ENCODE data around the gene CD68. TPM values are rescaled to one million over a fixed set of nuclear protein-coding genes. Genes with fewer than 3 reads are reported as not detected.

Gene CD68
- total and polyA plus RNA-seq, 2 experiments from 2014 or later = 64.0 to 80.4 TPM

DNA sequence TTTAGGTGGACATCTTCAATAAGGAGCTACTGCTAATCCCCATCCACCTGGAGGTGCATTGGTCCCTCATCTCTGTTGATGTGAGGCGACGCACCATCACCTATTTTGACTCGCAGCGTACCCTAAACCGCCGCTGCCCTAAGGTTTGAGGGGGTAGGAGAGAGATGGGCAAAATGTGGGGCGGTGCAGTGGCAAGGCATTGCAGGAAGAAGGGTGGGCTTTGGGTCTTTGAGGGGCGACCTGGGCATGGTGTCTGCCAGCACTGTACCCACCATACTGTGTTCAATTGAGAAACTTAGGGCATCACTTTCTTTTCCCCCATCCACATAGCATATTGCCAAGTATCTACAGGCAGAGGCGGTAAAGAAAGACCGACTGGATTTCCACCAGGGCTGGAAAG lies 9.1 kb upstream of the CD68 start:
- H3K4me3 ChIP-seq = no peak overlapping the region
- DNase-seq (ENCODE audit: low spot score) = peak; percentile 1
- WGBS (ENCODE audit: low lambda C conversion rate, missing lambda C conversion rate) = over 99% methylated on average over 10 of the region's 10 CpGs
- no peaks in the 10 kb centered on the region for H3K9me3 ChIP-seq (ENCODE audit: low read depth)
- no peak overlapping the region for H3K27ac ChIP-seq
- peaks cover 20% of the 10 kb centered on the region for H4K20me1 ChIP-seq (ENCODE audit: insufficient read depth, poor library complexity, severe bottlenecking)
- no peak overlapping the region for H2AFZ ChIP-seq
- H3K36me3 ChIP-seq (replicated peaks; ENCODE audit: insufficient read depth, low read depth) = peaks cover 3% of the 10 kb centered on the region
- peaks cover 53% of the 10 kb centered on the region for H3K79me2 ChIP-seq
- TF ChIP-seq, protein P1, sequence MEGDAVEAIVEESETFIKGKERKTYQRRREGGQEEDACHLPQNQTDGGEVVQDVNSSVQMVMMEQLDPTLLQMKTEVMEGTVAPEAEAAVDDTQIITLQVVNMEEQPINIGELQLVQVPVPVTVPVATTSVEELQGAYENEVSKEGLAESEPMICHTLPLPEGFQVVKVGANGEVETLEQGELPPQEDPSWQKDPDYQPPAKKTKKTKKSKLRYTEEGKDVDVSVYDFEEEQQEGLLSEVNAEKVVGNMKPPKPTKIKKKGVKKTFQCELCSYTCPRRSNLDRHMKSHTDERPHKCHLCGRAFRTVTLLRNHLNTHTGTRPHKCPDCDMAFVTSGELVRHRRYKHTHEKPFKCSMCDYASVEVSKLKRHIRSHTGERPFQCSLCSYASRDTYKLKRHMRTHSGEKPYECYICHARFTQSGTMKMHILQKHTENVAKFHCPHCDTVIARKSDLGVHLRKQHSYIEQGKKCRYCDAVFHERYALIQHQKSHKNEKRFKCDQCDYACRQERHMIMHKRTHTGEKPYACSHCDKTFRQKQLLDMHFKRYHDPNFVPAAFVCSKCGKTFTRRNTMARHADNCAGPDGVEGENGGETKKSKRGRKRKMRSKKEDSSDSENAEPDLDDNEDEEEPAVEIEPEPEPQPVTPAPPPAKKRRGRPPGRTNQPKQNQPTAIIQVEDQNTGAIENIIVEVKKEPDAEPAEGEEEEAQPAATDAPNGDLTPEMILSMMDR (IDR thresholded peaks at IDR 0.05; ENCODE audit: poor library complexity) = no peak
- TF ChIP-seq EZH2 (IDR thresholded peaks at IDR 0.05; ENCODE audit: borderline replicate concordance) (no peak), EZH2phosphoT487 (IDR thresholded peaks at IDR 0.05; ENCODE audit: low read depth, severe bottlenecking, unreplicated experiment) (no peak)
- peaks cover 18% of the 10 kb centered on the region for H3K4me1 ChIP-seq (ENCODE audit: insufficient read depth)
- H3K27me3 ChIP-seq = no peaks in the 10 kb centered on the region
- H3K9me2 ChIP-seq (replicated peaks; ENCODE audit: insufficient read depth) = no peaks in the 10 kb centered on the region
- H3K4me2 ChIP-seq = no peak overlapping the region

DNA sequence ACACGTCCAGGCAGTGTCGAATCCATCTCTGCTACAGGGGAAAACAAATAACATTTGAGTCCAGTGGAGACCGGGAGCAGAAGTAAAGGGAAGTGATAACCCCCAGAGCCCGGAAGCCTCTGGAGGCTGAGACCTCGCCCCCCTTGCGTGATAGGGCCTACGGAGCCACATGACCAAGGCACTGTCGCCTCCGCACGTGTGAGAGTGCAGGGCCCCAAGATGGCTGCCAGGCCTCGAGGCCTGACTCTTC lies 7.2 kb upstream of the CD68 start:
- no peak for TF ChIP-seq EZH2phosphoT487 (IDR thresholded peaks at IDR 0.05; ENCODE audit: low read depth, severe bottlenecking, unreplicated experiment)
- TF ChIP-seq, protein P1 (IDR thresholded peaks at IDR 0.05; ENCODE audit: poor library complexity) = no peak
- TF ChIP-seq EZH2 (IDR thresholded peaks at IDR 0.05; ENCODE audit: borderline replicate concordance) = no peak
- Histone ChIP-seq H3K27me3 (no peaks in the 10 kb centered on the region), H2AFZ (peak overlapping the region; percentile 18), H3K9me3 (ENCODE audit: low read depth) (no peaks in the 10 kb centered on the region), H3K79me2 (peaks cover 55% of the 10 kb centered on the region), H3K4me1 (ENCODE audit: insufficient read depth) (peaks cover 26% of the 10 kb centered on the region), H3K4me3 (peak overlapping the region; percentile 14), H3K4me2 (peak overlapping the region; percentile 81), H3K27ac (peak overlapping the region; percentile 92), H4K20me1 (ENCODE audit: insufficient read depth, poor library complexity, severe bottlenecking) (peaks cover 39% of the 10 kb centered on the region), H3K9me2 (replicated peaks; ENCODE audit: insufficient read depth) (no peaks in the 10 kb centered on the region), H3K36me3 (replicated peaks; ENCODE audit: insufficient read depth, low read depth) (peaks cover 3% of the 10 kb centered on the region)
- DNase-seq (ENCODE audit: low spot score) = no peak
- 0% methylated on average over 11 of the region's 11 CpGs for WGBS (ENCODE audit: low lambda C conversion rate, missing lambda C conversion rate)

DNA sequence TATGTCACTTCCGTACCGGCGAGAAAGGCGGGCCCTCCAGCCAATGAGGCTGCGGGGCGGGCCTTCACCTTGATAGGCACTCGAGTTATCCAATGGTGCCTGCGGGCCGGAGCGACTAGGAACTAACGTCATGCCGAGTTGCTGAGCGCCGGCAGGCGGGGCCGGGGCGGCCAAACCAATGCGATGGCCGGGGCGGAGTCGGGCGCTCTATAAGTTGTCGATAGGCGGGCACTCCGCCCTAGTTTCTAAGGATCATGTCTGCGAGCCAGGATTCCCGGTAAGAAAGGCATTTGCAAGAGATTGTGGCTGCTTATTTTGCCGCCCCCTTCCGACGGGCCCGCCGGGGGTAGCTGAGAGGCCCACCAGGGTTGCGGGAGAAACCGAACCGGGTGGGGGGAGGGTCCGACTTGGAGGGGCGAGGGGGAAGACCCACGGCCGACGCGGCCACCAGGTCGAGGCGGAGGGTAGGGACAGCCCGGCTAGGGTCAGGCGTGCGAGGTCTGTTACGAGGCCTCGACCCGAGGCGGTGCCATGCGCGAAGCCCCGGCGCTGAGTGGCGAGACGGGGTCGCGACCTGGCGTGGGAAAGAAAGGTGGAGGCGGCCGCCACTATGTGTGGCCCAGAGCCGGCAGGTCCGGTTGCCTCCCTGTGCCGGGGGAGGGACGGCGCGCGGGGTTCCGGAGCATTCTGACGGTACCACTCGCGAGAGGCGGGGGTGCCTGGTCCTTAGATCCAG lies 6.7 kb upstream of the CD68 start:
- Histone ChIP-seq H3K4me2 (peak overlapping the region; percentile 93), H3K27me3 (no peaks in the 10 kb centered on the region), H3K9me3 (ENCODE audit: low read depth) (no peaks in the 10 kb centered on the region), H2AFZ (no peak overlapping the region), H3K79me2 (peaks cover 60% of the 10 kb centered on the region), H3K36me3 (replicated peaks; ENCODE audit: insufficient read depth, low read depth) (peaks cover 3% of the 10 kb centered on the region), H4K20me1 (ENCODE audit: insufficient read depth, poor library complexity, severe bottlenecking) (peaks cover 44% of the 10 kb centered on the region), H3K9me2 (replicated peaks; ENCODE audit: insufficient read depth) (no peaks in the 10 kb centered on the region), H3K4me1 (ENCODE audit: insufficient read depth) (peaks cover 26% of the 10 kb centered on the region), H3K27ac (peak overlapping the region; percentile 91), H3K4me3 (peak overlapping the region; percentile 68)
- no peak for TF ChIP-seq EZH2 (IDR thresholded peaks at IDR 0.05; ENCODE audit: borderline replicate concordance)
- TF ChIP-seq EZH2phosphoT487 (IDR thresholded peaks at IDR 0.05; ENCODE audit: low read depth, severe bottlenecking, unreplicated experiment) = no peak
- TF ChIP-seq, protein P1 (IDR thresholded peaks at IDR 0.05; ENCODE audit: poor library complexity) = no peak
- DNase-seq (ENCODE audit: low spot score) = peak; percentile 99
- under 1% methylated on average over 53 of the region's 73 CpGs for WGBS (ENCODE audit: low lambda C conversion rate, missing lambda C conversion rate)
